HEK293 (cell line): ENCODE results near the gene GATM.

Experiments
- CTCF ChIA-PET: fragments of 350-600 bp; formaldehyde crosslinking; extraction: SDS; loops from one replicate; lab custom pipeline; 2021; ENCODE audit warnings: antibody characterized with exemption; lab: Yijun Ruan, JAX
- POLR2A ChIA-PET: fragments of 300-600 bp; formaldehyde crosslinking; extraction: SDS; loops from one replicate; lab custom pipeline; 2020; ENCODE audit warnings: antibody characterized with exemption, inconsistent platforms; lab: Yijun Ruan, JAX
- H3K27ac ChIP-seq: fragments of 200-500 bp; sonication (Bioruptor generic); 2 replicates; pipeline ENCODE4 v1.5.1; 2014; ENCODE audit warnings: low read depth, low read length, control low read depth, inconsistent platforms; ENCODE audit errors: extremely low read depth
- H3K36me3 ChIP-seq, 2 experiments: fragments of 200-500 bp in 1 of 2; sonication (Bioruptor generic) in 1 of 2; 1 replicate in 1 of 2; 2 replicates in 1 of 2; pipeline ENCODE4 v1.5.1; 2014 to 2017; ENCODE audit warnings: inconsistent platforms in 2 of 2, low read length in 2 of 2; ENCODE audit not compliant: control insufficient read depth in 2 of 2, insufficient read depth in 1 of 2
- H3K4me1 ChIP-seq: fragments of 200-500 bp; sonication (Bioruptor generic); 2 replicates; pipeline ENCODE4 v1.5.1; 2014; ENCODE audit warnings: mild to moderate bottlenecking, low read length, inconsistent platforms; ENCODE audit not compliant: control insufficient read depth, insufficient read depth
- H3K4me3 ChIP-seq: 2 replicates; pipeline ENCODE4 v1.5.1; 2011; ENCODE audit warnings: low read depth, mild to moderate bottlenecking, control low read depth, low read length, moderate library complexity
- H3K9me3 ChIP-seq: fragments of 200-500 bp; sonication (Bioruptor generic); 2 replicates; pipeline ENCODE4 v1.5.1; 2014; ENCODE audit warnings: low read depth, low read length, inconsistent platforms; ENCODE audit not compliant: control insufficient read depth, insufficient read depth
- FEZF1 ChIP-seq: fragments of 450-650 bp; formaldehyde crosslinking; IDR thresholded peaks from 2 replicates; pipeline ENCODE4 v1.5.1; 2016; ENCODE audit warnings: missing biosample characterization, missing genetic modification characterization
- GLI2 ChIP-seq: fragments of 450-650 bp; formaldehyde crosslinking; IDR thresholded peaks from 2 replicates; pipeline ENCODE4; 2017; ENCODE audit warnings: missing biosample characterization, missing genetic modification characterization, low read depth, borderline replicate concordance
- GLIS1 ChIP-seq: fragments of 450-650 bp; formaldehyde crosslinking; IDR thresholded peaks from 2 replicates; pipeline ENCODE4 v1.5.1; 2016; ENCODE audit warnings: missing biosample characterization, missing genetic modification characterization
- GLIS2 ChIP-seq: fragments of 450-650 bp; formaldehyde crosslinking; IDR thresholded peaks from 2 replicates; pipeline ENCODE4 v1.5.1; 2016; ENCODE audit warnings: missing biosample characterization, missing genetic modification characterization
- IKZF3 ChIP-seq: fragments of 450-650 bp; IDR thresholded peaks from 2 replicates; pipeline ENCODE4 v1.5.0; 2018; ENCODE audit warnings: missing biosample characterization, mild to moderate bottlenecking, missing genetic modification characterization, moderate library complexity
- INSM2 ChIP-seq: fragments of 450-650 bp; formaldehyde crosslinking; IDR thresholded peaks from 2 replicates; pipeline ENCODE4 v1.5.1; 2016; ENCODE audit warnings: missing biosample characterization, missing genetic modification characterization
- OSR2 ChIP-seq: fragments of 450-650 bp; formaldehyde crosslinking; IDR thresholded peaks from 2 replicates; pipeline ENCODE4 v1.5.1; 2016; ENCODE audit warnings: missing biosample characterization, missing genetic modification characterization
- SCRT2 ChIP-seq: fragments of 450-650 bp; formaldehyde crosslinking; IDR thresholded peaks from 2 replicates; pipeline ENCODE4 v1.5.1; 2016; ENCODE audit warnings: missing biosample characterization, missing genetic modification characterization
- SP7 ChIP-seq: fragments of 450-650 bp; formaldehyde crosslinking; IDR thresholded peaks from 2 replicates; pipeline ENCODE4 v1.5.1; 2016; ENCODE audit warnings: missing biosample characterization, missing genetic modification characterization
- ZBTB26 ChIP-seq: fragments of 450-650 bp; formaldehyde crosslinking; optimal IDR thresholded peaks from 2 replicates; pipeline ENCODE3; 2016; ENCODE audit warnings: missing biosample characterization, mild to moderate bottlenecking, missing genetic modification characterization
- ZBTB48 ChIP-seq: fragments of 450-650 bp; formaldehyde crosslinking; IDR thresholded peaks from 2 replicates; pipeline ENCODE4 v1.5.1; 2016; ENCODE audit warnings: missing biosample characterization, missing genetic modification characterization
- ZBTB49 ChIP-seq: fragments of 450-650 bp; formaldehyde crosslinking; IDR thresholded peaks from 2 replicates; pipeline ENCODE4 v1.5.1; 2016; ENCODE audit warnings: missing biosample characterization, missing genetic modification characterization, low read depth
- ZIC2 ChIP-seq: fragments of 450-650 bp; formaldehyde crosslinking; IDR thresholded peaks from 2 replicates; pipeline ENCODE4 v1.5.1; 2016; ENCODE audit warnings: missing biosample characterization, missing genetic modification characterization
- ZNF18 ChIP-seq: fragments of 450-650 bp; formaldehyde crosslinking; IDR thresholded peaks from 2 replicates; pipeline ENCODE4 v1.5.1; 2016; ENCODE audit warnings: missing biosample characterization, missing genetic modification characterization
- ZNF26 ChIP-seq: fragments of 450-650 bp; formaldehyde crosslinking; IDR thresholded peaks from 2 replicates; pipeline ENCODE4 v1.5.1; 2016; ENCODE audit warnings: missing biosample characterization, missing genetic modification characterization
- ZNF292 ChIP-seq: fragments of 450-650 bp; formaldehyde crosslinking; IDR thresholded peaks from 2 replicates; pipeline ENCODE4 v1.5.1; 2016; ENCODE audit warnings: low read depth, missing biosample characterization, missing genetic modification characterization, borderline replicate concordance
- ZNF354C ChIP-seq: fragments of 450-650 bp; formaldehyde crosslinking; IDR thresholded peaks from 2 replicates; pipeline ENCODE4 v1.5.1; 2016; ENCODE audit warnings: missing biosample characterization, missing genetic modification characterization, low read depth, borderline replicate concordance
- ZNF37A ChIP-seq: fragments of 450-650 bp; IDR thresholded peaks from 2 replicates; pipeline ENCODE4 v1.5.1; 2018; ENCODE audit warnings: missing biosample characterization, missing genetic modification characterization
- ZNF639 ChIP-seq: fragments of 450-650 bp; formaldehyde crosslinking; IDR thresholded peaks from 2 replicates; pipeline ENCODE4 v1.5.1; 2016; ENCODE audit warnings: missing biosample characterization, missing genetic modification characterization
- ZNF670 ChIP-seq: fragments of 450-650 bp; formaldehyde crosslinking; IDR thresholded peaks from 2 replicates; pipeline ENCODE4 v1.5.1; 2016; ENCODE audit warnings: missing biosample characterization, missing genetic modification characterization, low read depth
- ZNF76 ChIP-seq: fragments of 450-650 bp; formaldehyde crosslinking; IDR thresholded peaks from 2 replicates; pipeline ENCODE4; 2016; ENCODE audit warnings: low read depth, missing biosample characterization, missing genetic modification characterization, borderline replicate concordance
- ZNF776 ChIP-seq: fragments of 450-650 bp; formaldehyde crosslinking; IDR thresholded peaks from 2 replicates; pipeline ENCODE4 v1.5.0; 2017; ENCODE audit warnings: missing biosample characterization, missing genetic modification characterization, borderline replicate concordance
- ZNF777 ChIP-seq: fragments of 450-650 bp; formaldehyde crosslinking; IDR thresholded peaks from 2 replicates; pipeline ENCODE4 v1.5.1; 2017; ENCODE audit warnings: missing biosample characterization, missing genetic modification characterization, borderline replicate concordance
- ZNF830 ChIP-seq: fragments of 450-650 bp; IDR thresholded peaks from 2 replicates; pipeline ENCODE4 v1.5.0; 2018; ENCODE audit warnings: missing biosample characterization, missing genetic modification characterization, low read depth, mild to moderate bottlenecking, moderate library complexity

Gene GATM

GRCh38 chr15:45407786-45408185, 29.4 kb upstream of the GATM start:
- ChIA-PET POLR2A (no interaction called here), CTCF (interaction anchor here (1.1 kb wide), 1 partner anchor 245 kb away, joined by 3 read pairs; no protein-coding TSS in a partner anchor)
- Histone ChIP-seq H3K27ac (no peak overlapping the region), H3K4me1 (no peaks in the 10 kb centered on the region), H3K9me3 (no peaks in the 10 kb centered on the region), H3K4me3 (no peak overlapping the region), H3K36me3 (peaks cover 49 to 76% of the 10 kb centered on the region in 2 experiments)
- TF ChIP-seq ZNF76 (no peak), ZBTB48 (tag by site-specific recombination) (no peak), ZNF37A (tag by site-specific recombination) (no peak), ZNF830 (tag by site-specific recombination) (no peak), ZNF292 (tag by site-specific recombination) (no peak), ZNF670 (tag by site-specific recombination) (no peak), ZNF354C (tag by site-specific recombination) (no peak), INSM2 (tag by site-specific recombination) (no peak), ZIC2 (tag by site-specific recombination) (no peak), ZNF18 (no peak), ZNF26 (tag by site-specific recombination) (no peak), SP7 (no peak), ZNF776 (tag by site-specific recombination) (no peak), OSR2 (tag by site-specific recombination) (no peak), IKZF3 (tag by site-specific recombination) (no peak), ZNF777 (no peak)

GRCh38 chr15:45402955-45403877, 24.9 kb upstream of the GATM start:
- H3K4me3 ChIP-seq: peak overlapping the region; percentile 95
- ChIA-PET CTCF (interaction anchor here (0.9 to 6.5 kb wide), 4 partner anchors 26 to 199 kb away, joined by 3 to 57 read pairs (median 4); no protein-coding TSS in a partner anchor), POLR2A (interaction anchor here (0.9 to 1.9 kb wide), 6 partner anchors 11 to 240 kb away, joined by 3 to 14 read pairs (median 6); no protein-coding TSS in a partner anchor)
- no peaks in the 10 kb centered on the region for H3K9me3 ChIP-seq
- peaks cover 17 to 33% of the 10 kb centered on the region in 2 experiments for H3K36me3 ChIP-seq
- H3K4me1 ChIP-seq: no peaks in the 10 kb centered on the region
- H3K27ac ChIP-seq: peak overlapping the region; percentile 70; the same call in 1 of the 2 replicates
- TF ChIP-seq SCRT2 (tag by site-specific recombination) (0 out of 2 replicates have a peak, but pooled peaks have one; percentile 23), ZNF639 (tag by site-specific recombination) (no peak), ZBTB26 (tag by site-specific recombination) (peak; percentile 77), GLIS2 (tag by site-specific recombination) (peak; percentile 72), ZBTB49 (tag by site-specific recombination) (no peak), FEZF1 (tag by site-specific recombination) (peak; percentile 52), GLI2 (tag by site-specific recombination) (no peak), ZIC2 (tag by site-specific recombination) (peak; percentile 99), GLIS1 (peak; percentile 93)
